Activated T-cell treated with anti-CD3 and anti-CD28 coated beads, Interleukin-2, amount 50 U/mL, for 4 hours (primary cell): ENCODE measurements around the gene COMMD10. TPM values are rescaled to one million over a fixed set of nuclear protein-coding genes. Genes with fewer than 3 reads are reported as not detected.

Experiments
- ATAC-seq, 2 donors: fragments of 200-7000 bp; cut with Tn5 transposase; one replicate each; pipeline ENCODE4 v1.10.0; 2021
- DNase-seq: peaks from one replicate; pipeline ENCODE4 v3.0.0-alpha.2; 2020
- H3K27me3 Mint-ChIP-seq: one replicate; pipeline ENCODE4 v1.8.0; 2021; ENCODE audit warnings: low read depth, mixed read lengths
- H3K36me3 Mint-ChIP-seq: one replicate; pipeline ENCODE4 v1.8.0; 2022; ENCODE audit warnings: mixed read lengths; ENCODE audit not compliant: insufficient read depth
- H3K4me1 Mint-ChIP-seq: one replicate; pipeline ENCODE4 v1.8.0; 2021; ENCODE audit warnings: low read depth, mixed read lengths
- H3K4me3 Mint-ChIP-seq: one replicate; pipeline ENCODE4 v1.8.0; 2021; ENCODE audit warnings: mild to moderate bottlenecking, moderate library complexity, mixed read lengths
- H3K9me3 Mint-ChIP-seq: one replicate; pipeline ENCODE4 v1.8.0; 2021; ENCODE audit warnings: mixed read lengths
- total RNA-seq, 3 donors: library from RNA; stranded (reverse); gene quantifications; one replicate each; pipeline ENCODE4 v1.2.1, GENCODE V29; 2021

Gene COMMD10
- total RNA-seq, 3 donors from 2014 or later = 19.1 to 22.9 (median 19.6) TPM

DNA sequence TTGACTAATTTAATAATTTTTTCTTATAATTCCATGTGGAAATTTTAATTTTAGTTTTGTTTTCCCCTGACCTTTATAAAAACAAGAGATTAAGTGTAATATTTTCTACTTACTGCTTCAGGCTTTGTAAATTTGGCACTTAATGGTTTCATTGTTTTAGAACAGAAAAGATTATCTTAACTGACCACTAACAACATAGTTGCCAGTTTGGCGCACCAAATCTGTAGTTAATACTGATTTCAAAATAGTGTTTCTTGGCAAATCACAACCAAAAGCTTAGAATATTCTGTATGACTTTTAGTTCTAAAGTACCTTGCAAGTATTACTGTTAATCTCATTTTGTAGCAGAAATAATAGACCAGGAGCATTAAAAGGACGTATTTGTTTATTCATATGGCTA is 124.3 kb downstream of the COMMD10 start:
- DNase-seq (no peak), ATAC-seq (no peak)
- Mint-ChIP-seq H3K4me1 (no peaks in the 10 kb centered on the region), H3K9me3 (no peaks in the 10 kb centered on the region), H3K27me3 (no peaks in the 10 kb centered on the region), H3K36me3 (peaks cover 8% of the 10 kb centered on the region), H3K4me3 (no peak overlapping the region)

GRCh38 chr5:116212225-116212624 is 127.4 kb downstream of the COMMD10 start:
- Mint-ChIP-seq H3K9me3 (no peaks in the 10 kb centered on the region), H3K27me3 (no peaks in the 10 kb centered on the region), H3K36me3 (peaks cover 9% of the 10 kb centered on the region), H3K4me1 (no peaks in the 10 kb centered on the region), H3K4me3 (no peak overlapping the region)
- DNase-seq (no peak), ATAC-seq (no peak)

- Mint-ChIP-seq H3K9me3 (no peaks in the 10 kb centered on the region), H3K4me1 (no peaks in the 10 kb centered on the region), H3K27me3 (no peaks in the 10 kb centered on the region), H3K36me3 (peaks cover 12% of the 10 kb centered on the region), H3K4me3 (no peak overlapping the region)
- ATAC-seq = no peak
- DNase-seq = no peak
Observed at GRCh38 chr5:116216246-116216645, 131.4 kb downstream of the COMMD10 start.

DNA sequence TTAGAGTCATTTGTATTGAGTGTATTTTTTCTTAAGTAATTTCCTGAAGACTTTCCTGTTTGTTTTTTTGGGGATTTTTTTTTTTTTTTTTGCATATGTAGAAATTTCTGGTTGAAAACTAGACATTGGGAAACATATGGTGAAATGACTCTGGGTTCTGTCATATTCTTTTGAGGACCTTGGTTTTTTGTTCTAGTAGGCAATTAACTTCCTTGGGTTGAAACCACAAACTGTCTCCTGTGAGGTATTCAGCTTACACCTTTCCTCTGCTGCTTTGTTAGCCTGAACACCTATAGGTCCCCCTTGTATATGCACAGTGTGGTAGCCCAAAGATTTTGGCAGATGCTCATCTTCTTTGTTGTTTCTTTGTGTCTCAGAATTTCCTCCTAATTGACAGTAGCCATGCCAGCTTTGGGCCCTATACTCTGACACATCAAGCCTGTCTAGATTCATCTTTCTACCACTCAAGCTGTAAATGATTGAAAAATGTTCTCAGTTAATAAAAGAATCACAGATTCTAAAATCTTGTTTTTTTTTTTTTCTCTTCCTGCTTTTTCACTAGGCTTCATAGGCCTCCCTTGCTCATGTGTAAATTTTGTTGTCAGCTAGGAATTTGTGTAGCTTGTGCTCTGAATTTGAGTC is 140.6 kb downstream of the COMMD10 start:
- DNase-seq (no peak), ATAC-seq (no peak)
- peaks cover 9% of the 10 kb centered on the region for H3K9me3 Mint-ChIP-seq
- no peak overlapping the region for H3K4me3 Mint-ChIP-seq
- H3K4me1 Mint-ChIP-seq = peaks cover 5% of the 10 kb centered on the region
- peaks cover 48% of the 10 kb centered on the region for H3K36me3 Mint-ChIP-seq
- H3K27me3 Mint-ChIP-seq = no peaks in the 10 kb centered on the region

DNA sequence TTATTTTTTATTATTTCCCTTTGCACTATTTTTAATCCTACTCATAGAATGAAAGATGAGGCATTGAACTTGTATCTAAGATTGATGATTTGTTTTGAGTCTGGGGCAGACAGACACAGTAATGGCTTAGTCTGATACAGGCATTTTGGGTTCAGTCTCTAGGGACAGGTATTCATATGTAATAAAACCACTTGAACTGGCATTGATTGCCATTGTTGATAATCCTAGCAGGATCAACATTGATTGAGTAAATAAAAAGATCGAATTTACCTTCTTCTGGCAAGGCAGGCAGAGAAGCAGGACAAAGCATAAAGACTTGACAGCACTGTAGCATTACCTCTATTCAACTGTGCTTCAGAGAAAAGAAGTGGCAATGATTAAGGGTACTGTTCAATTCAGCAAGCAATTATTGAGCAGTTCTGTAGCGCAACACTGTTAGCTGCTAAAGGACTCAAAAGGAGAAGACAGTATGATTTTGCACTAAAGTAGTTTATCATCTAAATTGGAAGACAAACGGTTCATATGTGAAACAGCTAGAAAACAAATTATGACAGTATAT is 144.4 kb downstream of the COMMD10 start:
- DNase-seq (no peak), ATAC-seq (no peak)
- no peaks in the 10 kb centered on the region for H3K27me3 Mint-ChIP-seq
- H3K36me3 Mint-ChIP-seq = peaks cover 45% of the 10 kb centered on the region
- H3K4me3 Mint-ChIP-seq = no peak overlapping the region
- H3K9me3 Mint-ChIP-seq = peaks cover 5% of the 10 kb centered on the region
- peaks cover 5% of the 10 kb centered on the region for H3K4me1 Mint-ChIP-seq

DNA sequence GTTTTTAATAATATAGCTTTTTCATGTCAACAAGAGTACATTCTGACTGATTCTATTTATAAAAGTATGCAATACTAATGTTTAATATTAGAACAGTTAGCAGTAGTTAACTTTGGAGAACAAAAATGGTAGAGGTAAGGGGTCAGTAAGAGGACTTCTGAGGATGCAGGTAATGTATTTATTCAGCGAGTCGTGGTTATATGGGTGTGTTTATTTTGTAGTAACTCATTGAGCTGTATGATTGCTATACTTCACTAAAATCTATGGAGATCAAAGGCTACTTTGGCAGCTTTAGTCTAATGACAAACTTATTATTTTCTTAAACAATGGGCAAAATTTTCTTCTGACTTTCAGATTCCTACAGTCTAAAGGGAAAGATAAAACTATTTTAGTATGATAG is 146.5 kb downstream of the COMMD10 start:
- Mint-ChIP-seq H3K27me3 (no peaks in the 10 kb centered on the region), H3K4me3 (no peak overlapping the region), H3K4me1 (no peaks in the 10 kb centered on the region), H3K9me3 (no peaks in the 10 kb centered on the region), H3K36me3 (peaks cover 41% of the 10 kb centered on the region)
- ATAC-seq (no peak), DNase-seq (no peak)

DNA sequence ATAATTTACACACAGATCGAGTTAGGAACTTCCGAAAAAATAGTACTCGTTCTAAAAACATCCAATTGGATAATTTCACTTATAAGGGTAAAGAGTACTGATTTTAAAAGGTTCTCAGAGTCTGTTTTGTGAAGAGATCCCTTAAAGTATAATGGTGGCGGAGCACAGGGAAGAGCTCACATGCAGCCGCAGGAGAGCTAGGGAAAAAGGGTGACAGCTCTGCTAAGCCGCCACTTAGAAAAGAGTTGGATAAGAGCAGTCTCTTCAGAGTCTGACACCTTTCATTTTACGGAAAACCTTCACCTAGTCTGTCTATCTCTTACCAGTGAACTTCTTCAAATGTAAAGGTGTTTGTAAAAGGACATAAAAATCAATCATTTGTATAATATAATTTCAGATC is 149.9 kb downstream of the COMMD10 start:
- Mint-ChIP-seq H3K36me3 (peaks cover 39% of the 10 kb centered on the region), H3K4me1 (no peaks in the 10 kb centered on the region), H3K4me3 (no peak overlapping the region), H3K27me3 (no peaks in the 10 kb centered on the region), H3K9me3 (no peaks in the 10 kb centered on the region)
- ATAC-seq (no peak), DNase-seq (no peak)

DNA sequence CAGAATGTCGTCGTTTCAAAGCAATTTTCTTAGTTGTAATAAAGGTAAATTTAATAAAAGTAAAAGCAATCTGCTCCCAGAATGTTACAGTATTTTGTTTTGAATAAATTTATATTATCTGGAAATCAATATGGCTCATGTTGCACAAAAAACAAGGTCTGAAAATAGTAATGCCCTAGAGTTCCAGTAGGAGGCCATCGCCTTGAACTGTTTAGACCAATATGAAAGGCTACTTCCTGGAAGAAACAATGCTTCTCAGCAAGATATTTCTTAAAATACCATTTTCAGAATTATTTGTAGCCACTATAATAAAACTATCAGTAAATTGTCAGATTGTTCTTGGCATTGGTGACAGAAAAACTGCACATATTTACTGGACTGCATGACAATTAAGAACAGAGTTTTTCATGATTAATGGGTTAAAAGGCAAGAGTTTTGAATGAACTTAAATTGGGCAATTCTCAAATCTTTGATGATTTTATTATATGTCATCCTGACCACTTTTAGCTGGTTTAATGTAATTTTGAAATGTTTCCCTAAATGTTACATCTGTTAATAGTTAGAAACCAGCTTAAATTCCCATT is 153.2 kb downstream of the COMMD10 start:
- no peaks in the 10 kb centered on the region for H3K4me1 Mint-ChIP-seq
- no peaks in the 10 kb centered on the region for H3K27me3 Mint-ChIP-seq
- H3K9me3 Mint-ChIP-seq = peaks cover 5% of the 10 kb centered on the region
- DNase-seq (no peak), ATAC-seq (no peak)
- H3K36me3 Mint-ChIP-seq = peaks cover 41% of the 10 kb centered on the region
- H3K4me3 Mint-ChIP-seq = no peak overlapping the region

GRCh38 chr5:116242343-116242742 is 157.5 kb downstream of the COMMD10 start:
- no peak overlapping the region for H3K4me3 Mint-ChIP-seq
- peaks cover 39% of the 10 kb centered on the region for H3K36me3 Mint-ChIP-seq
- DNase-seq = no peak
- H3K27me3 Mint-ChIP-seq = no peaks in the 10 kb centered on the region
- peaks cover 26% of the 10 kb centered on the region for H3K9me3 Mint-ChIP-seq
- H3K4me1 Mint-ChIP-seq = no peaks in the 10 kb centered on the region
- ATAC-seq = no peak

DNA sequence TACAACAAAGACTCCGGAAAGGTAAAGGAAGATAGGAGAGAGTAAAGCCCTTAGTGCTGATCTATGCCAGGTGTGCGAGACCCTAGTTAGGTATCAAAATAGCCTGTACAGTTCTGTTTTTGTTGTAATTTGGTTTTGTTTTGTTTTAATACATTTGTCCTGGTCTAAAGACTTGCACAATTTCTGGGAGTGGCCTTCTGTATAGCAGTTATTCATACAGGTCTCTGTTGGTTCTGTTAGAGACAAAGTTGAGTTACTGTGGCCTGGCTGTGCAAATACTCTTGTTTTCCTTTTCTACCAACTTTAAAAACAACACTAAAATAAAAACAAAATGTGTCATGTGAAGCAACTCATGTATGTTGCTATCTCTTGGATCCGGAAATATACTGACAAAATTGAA is 163.6 kb downstream of the COMMD10 start:
- H3K27me3 Mint-ChIP-seq = no peaks in the 10 kb centered on the region
- no peaks in the 10 kb centered on the region for H3K4me1 Mint-ChIP-seq
- no peak overlapping the region for H3K4me3 Mint-ChIP-seq
- ATAC-seq (no peak), DNase-seq (no peak)
- peaks cover 36% of the 10 kb centered on the region for H3K36me3 Mint-ChIP-seq
- peaks cover 29% of the 10 kb centered on the region for H3K9me3 Mint-ChIP-seq

DNA sequence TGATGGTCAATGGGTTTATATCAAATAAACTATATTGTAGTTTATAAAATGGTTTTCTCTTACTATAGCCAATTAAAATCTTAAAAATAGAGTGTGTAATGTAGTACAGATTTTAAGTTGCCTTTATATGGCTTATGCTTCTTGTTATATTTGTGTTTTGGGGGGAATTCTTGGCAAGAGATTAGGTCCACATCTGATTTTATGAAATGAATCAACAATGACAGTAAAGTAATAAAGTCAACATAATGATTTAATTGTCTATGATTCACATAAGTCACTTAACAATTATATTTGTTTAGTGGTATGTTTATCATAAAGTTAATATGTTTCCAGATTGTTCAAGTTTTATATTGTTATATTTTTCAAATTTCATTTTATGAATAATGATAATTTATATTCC is 164.8 kb downstream of the COMMD10 start:
- Mint-ChIP-seq H3K9me3 (peaks cover 32% of the 10 kb centered on the region), H3K36me3 (peaks cover 34% of the 10 kb centered on the region), H3K4me3 (no peak overlapping the region), H3K27me3 (no peaks in the 10 kb centered on the region), H3K4me1 (no peaks in the 10 kb centered on the region)
- ATAC-seq (no peak), DNase-seq (no peak)

DNA sequence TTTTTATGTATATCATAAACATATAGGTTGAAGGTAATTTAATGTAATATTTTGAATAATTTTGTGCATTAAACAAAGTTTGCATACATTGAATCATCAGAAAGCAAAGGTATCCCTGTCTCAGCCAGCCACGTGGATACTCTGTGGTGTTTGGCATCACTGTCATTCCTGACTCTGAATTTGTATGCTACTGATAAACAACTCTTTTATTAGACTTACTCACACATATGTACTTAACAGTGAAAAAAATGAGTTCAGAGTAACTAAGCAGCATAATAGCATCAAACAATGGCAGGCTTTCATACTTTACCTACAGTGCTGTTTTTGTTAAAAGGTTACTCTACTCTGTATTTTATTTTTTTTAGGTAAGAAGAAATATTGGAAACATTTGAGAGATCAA is 171.9 kb downstream of the COMMD10 start:
- no peaks in the 10 kb centered on the region for H3K4me1 Mint-ChIP-seq
- peaks cover 13% of the 10 kb centered on the region for H3K9me3 Mint-ChIP-seq
- no peak overlapping the region for H3K4me3 Mint-ChIP-seq
- H3K36me3 Mint-ChIP-seq = peaks cover 43% of the 10 kb centered on the region
- ATAC-seq (no peak), DNase-seq (no peak)
- no peaks in the 10 kb centered on the region for H3K27me3 Mint-ChIP-seq

DNA sequence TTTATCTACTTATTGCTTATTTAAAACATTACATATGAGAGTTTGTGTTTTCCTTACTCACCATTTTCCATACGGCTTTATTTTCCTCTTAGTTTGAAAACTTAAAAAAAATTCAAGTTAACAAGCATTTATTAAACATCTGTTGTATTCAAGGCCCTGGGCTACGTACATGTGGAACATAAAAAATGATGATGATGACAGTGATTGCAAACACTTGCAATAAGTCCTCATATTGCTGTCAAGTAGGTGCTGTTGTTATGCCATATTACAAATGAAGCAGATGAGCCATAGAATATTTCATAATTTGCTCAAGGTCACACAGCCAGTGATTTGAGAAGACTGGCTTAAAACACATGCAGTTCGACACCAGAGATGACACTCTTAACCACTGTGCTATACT is 180.6 kb downstream of the COMMD10 start:
- peaks cover 50% of the 10 kb centered on the region for H3K36me3 Mint-ChIP-seq
- H3K27me3 Mint-ChIP-seq = no peaks in the 10 kb centered on the region

DNA sequence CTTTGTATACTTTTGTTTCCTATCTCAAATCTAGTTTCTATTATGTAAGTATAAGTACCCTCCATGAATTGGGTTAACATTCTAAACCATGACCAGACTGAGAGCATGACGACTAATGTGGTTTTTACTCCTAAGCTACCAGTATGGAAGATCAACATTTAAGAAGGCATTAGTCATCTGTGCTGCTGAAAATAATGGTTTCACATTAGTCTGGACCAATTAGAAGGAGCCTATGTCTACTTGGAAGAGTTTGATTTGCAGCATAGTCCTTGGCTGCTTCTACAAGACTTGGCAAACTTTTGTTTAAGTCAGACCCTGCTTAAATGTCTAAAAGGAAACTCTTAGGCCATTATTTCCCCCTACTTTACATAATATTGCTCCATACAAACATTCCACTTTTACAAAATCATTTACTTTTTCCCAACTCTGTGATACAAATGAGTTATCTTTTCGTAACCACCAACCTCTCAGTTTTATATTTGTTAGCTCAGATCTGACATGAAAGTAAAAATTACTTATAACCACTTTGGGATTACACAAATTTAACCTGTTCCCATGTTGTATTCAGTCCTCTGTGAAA is 186.7 kb downstream of the COMMD10 start:
- no peaks in the 10 kb centered on the region for H3K27me3 Mint-ChIP-seq
- peak in 1 of 2 donors; percentile 48 for ATAC-seq
- no peak overlapping the region for H3K4me3 Mint-ChIP-seq
- DNase-seq = no peak
- H3K9me3 Mint-ChIP-seq = peaks cover 24% of the 10 kb centered on the region
- no peaks in the 10 kb centered on the region for H3K4me1 Mint-ChIP-seq
- peaks cover 35% of the 10 kb centered on the region for H3K36me3 Mint-ChIP-seq

More for the DNA sequence above, 180.6 kb downstream of the COMMD10 start:
- DNase-seq (no peak), ATAC-seq (no peak)
- H3K4me1 Mint-ChIP-seq = no peaks in the 10 kb centered on the region
- H3K9me3 Mint-ChIP-seq = peaks cover 30% of the 10 kb centered on the region
- H3K4me3 Mint-ChIP-seq = no peak overlapping the region
